ENCODE data around the gene PLCB2. TPM values are rescaled to one million over a fixed set of nuclear protein-coding genes. Genes with fewer than 3 reads are reported as not detected.

The PLCB2 gene
- total and polyA plus RNA-seq, 2 donors (not counting 3 experiments of a cell fraction or from before 2014, with no cell fraction given) = 1.5 to 1.6 TPM

GRCh38 chr15:40305281-40305680 lies 2.5 kb downstream of the PLCB2 start:
- no peaks in the 10 kb centered on the region for H3K79me2 ChIP-seq (ENCODE audit: control insufficient read depth, insufficient read depth, low read length)
- TF ChIP-seq JUN (IDR thresholded peaks at IDR 0.05; ENCODE audit: borderline replicate concordance, insufficient read depth, insufficient read length, low read depth) = no peak
- TF ChIP-seq POLR2AphosphoS5 (IDR thresholded peaks at IDR 0.05; ENCODE audit: insufficient read depth, low read depth, low read length) = no peak
- no peak for TF ChIP-seq POLR2A (IDR thresholded peaks at IDR 0.05; ENCODE audit: low read depth, low read length)
- TF ChIP-seq FOS (IDR thresholded peaks at IDR 0.05; ENCODE audit: borderline replicate concordance, insufficient read depth, low read length) = no peak
- no peak for TF ChIP-seq MYC (IDR thresholded peaks at IDR 0.05; ENCODE audit: low read depth, low read length)
- no peak for TF ChIP-seq EZH2 (IDR thresholded peaks at IDR 0.05; ENCODE audit: borderline replicate concordance, low read depth, low read length, severe bottlenecking)
- no peak for TF ChIP-seq MAX (IDR thresholded peaks at IDR 0.05; ENCODE audit: insufficient read depth, insufficient read length)
- no peak for TF ChIP-seq GATA2 (IDR thresholded peaks at IDR 0.05; ENCODE audit: insufficient read depth, insufficient read length, low read depth, low read length)
- TF ChIP-seq CTCF (IDR thresholded peaks at IDR 0.05; ENCODE audit: extremely low read depth in 1 of 2, insufficient read depth in 1 of 2, low read depth in 1 of 2, low read length in 2 of 2) = no peak
- no peaks in the 10 kb centered on the region for H3K9me1 ChIP-seq (replicated peaks; ENCODE audit: control insufficient read depth, extremely low read depth, insufficient read depth, low read length)
- H4K20me1 ChIP-seq (replicated peaks; ENCODE audit: control insufficient read depth, extremely low read depth, insufficient read depth, low read length) = no peaks in the 10 kb centered on the region
- H3K4me3 ChIP-seq (replicated peaks in 1 of 3; ENCODE audit: insufficient read depth in 1 of 3, low read depth in 1 of 3, low read length in 3 of 3) = no peak overlapping the region
- H3K4me1 ChIP-seq (ENCODE audit: control insufficient read depth, extremely low read depth, insufficient read depth, low read length) = no peaks in the 10 kb centered on the region
- CTCF ChIA-PET = interaction anchor here (0.9 to 12.8 kb wide), 7 partner anchors 10 to 88 kb away, joined by 3 to 403 read pairs (median 4); partner anchors contain the start of genes ANKRD63 and INAFM2
- H3K9ac ChIP-seq (replicated peaks; ENCODE audit: extremely low read depth, insufficient read depth, low read length) = no peak overlapping the region
- intact Hi-C loops (cut with micrococcal nuclease) = no loop called here
- H3K4me2 ChIP-seq (ENCODE audit: insufficient read depth, low read length) = no peak overlapping the region
- H3K36me3 ChIP-seq (ENCODE audit: control insufficient read depth in 2 of 2, extremely low read depth in 1 of 2, insufficient read depth in 2 of 2, low read length in 2 of 2) = no peaks in the 10 kb centered on the region
- DNase-seq (ENCODE audit: low read depth, low spot score) = no peak
- POLR2A ChIA-PET = no interaction called here
- no peak overlapping the region for H3K27ac ChIP-seq (ENCODE audit: insufficient read depth, low read depth, low read length)
- dilution Hi-C loops (cut with MboI; ENCODE audit: extremely low pct_ligation_motif_present, low sequenced_read_pairs) = no loop called here
- H3K9me3 ChIP-seq (replicated peaks; ENCODE audit: control insufficient read depth, insufficient read depth, low read length) = no peaks in the 10 kb centered on the region
- H2AFZ ChIP-seq (ENCODE audit: low read depth, low read length) = no peak overlapping the region
- no TSS peak for BruUV-seq (replicated peaks)
- peaks cover 5 to 11% of the 10 kb centered on the region in 2 experiments for H3K27me3 ChIP-seq (ENCODE audit: control insufficient read depth in 2 of 2, insufficient read depth in 2 of 2, low read length in 2 of 2)
- FAIRE-seq = no peak

Data from endothelial cell of umbilical vein (primary cell).